ENCODE measurements around the gene LYL1. TPM values are rescaled to one million over a fixed set of nuclear protein-coding genes. Genes with fewer than 3 reads are reported as not detected.
A peak's percentile ranks its signal among the peaks of the same experiment; 100 is the strongest.
"Not testable (repeated sequence)": the region's sequence is repeated elsewhere in the genome, so short reads cannot be mapped to it uniquely, and the experiment has no call there.

Gene LYL1
- 1 to 10 TPM; 4.4 to 8.1 (median 5.9) TPM for polyA plus RNA-seq (ENCODE audit: insufficient read length in 4 of 4)

DNA sequence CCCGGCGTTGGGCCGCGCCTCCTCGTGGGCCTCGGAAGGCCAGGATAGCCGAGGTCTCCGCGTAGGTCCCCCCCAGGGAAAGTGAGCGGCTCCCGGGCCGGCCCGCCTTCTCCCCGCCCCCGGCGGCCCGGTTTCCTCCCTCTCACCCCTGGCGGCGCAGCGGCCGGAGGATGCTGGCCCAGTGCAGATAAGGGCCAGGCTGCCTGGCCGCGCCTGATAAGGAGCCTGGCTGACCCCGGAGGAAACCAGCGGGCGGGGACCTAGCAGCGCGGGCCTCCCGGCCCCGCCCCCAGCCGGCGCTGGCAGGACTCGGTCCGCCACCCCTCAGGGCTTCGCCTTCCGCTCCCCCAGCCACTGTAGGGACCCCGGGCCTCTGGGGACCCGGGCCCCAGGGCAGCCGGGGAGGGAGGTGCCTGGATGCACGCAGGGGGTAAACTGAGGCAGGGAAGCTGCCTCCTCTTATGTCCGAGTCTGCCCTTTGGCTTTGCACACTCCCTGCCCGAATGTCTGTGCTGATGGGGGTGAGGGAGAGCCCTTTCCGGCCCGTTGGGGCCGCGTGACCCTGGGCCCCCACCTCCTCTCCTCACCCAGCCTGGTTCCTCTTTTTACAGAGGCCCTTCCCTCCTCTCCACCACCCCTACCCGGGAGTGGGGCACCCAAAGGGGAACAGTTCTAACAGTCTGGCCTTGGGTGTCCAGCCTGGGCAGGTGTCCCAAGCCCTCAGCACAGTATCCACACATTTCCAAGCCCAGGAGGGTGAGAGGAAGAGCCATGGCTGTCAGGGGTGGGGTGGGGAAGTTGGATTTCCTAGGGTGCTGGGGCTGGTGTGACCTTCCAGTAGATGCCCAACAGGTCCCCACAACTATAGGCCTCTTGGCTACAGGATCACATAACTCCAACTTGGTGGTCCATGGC is at the start of gene LYL1:
Gene LYL1 (minus strand): TSS at position 193 of the 915 bp plus-strand sequence. CDS start 1,687 bp downstream, outside the sequence.
- DNase-seq (ENCODE audit: low read depth in 4 of 4, low spot score in 2 of 4), result no peak

DNA sequence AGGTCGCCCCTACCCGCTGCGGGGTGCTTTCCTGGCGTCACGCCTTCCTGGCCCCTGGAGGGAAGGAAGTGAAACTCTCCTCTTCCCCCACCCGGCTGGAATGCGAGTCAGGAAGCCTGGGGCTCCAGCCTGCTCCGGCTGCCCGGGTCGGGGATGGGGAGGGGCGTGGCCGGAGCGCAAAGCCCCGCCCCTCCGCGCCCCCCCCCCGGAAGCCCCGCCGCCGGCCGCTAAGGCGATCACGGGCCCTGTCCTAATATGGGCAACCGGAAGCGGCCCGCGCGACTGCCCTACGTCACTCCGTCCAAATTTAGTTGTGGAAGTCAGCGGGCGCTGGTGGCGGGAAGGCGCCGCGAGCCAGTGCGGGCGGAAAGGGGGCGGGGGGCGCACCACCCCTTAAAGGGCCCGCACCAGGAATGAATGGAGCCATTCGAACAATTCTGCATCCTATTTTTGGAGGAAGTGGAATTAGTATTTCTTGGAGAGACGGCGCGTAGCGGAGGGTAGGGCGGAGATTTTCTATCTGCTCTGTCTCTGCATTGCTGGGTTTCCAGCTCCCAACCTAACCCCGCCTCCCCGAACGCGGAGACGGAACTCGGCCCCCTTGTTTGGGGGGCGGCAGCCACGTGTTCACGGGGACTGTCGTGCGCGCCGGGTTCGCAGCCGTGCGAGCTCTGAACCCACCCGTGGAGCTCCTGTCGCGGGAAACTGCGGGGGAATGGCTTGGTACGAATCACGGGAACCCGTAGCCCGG is 49.1 kb upstream of the LYL1 start:
- peak; percentile 84 to 96 (median 94) for DNase-seq (ENCODE audit: low read depth in 4 of 4, low spot score in 2 of 4)

DNA sequence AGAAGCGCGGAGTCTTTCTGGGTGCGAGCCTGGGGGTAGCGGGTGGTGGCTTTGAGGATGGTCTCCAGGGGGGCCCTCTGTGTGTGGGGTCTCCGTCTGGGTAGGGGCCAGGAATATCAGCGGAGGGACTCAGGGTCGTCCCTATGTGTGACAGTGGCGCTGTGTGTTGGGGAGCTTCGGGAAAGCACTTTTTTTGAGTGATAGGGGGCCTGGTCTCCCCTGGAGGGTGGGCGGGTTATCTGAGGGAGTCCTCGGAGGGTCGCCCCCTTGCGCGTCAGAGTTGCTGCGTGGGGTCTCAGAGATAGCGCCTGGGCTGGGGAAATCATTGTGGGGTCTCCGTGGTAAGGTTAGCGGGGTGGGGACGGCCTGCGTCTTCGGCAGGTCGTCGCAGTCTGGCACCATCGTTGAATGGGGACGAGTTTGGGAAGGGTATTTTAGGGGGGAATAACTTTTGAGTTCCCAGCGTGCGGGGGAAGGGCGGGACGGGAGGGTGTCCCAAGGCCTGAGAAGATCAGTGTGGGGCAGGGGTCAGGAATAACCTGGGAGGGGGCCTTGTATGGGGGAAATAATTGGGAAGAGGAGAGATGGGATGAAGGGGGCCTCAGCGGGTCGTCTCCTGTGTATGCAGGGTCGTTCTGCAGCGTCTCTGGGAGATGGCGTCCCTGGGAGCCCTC is 48.4 kb upstream of the LYL1 start:
- no peak for DNase-seq (ENCODE audit: low read depth in 4 of 4, low spot score in 2 of 4)

DNA sequence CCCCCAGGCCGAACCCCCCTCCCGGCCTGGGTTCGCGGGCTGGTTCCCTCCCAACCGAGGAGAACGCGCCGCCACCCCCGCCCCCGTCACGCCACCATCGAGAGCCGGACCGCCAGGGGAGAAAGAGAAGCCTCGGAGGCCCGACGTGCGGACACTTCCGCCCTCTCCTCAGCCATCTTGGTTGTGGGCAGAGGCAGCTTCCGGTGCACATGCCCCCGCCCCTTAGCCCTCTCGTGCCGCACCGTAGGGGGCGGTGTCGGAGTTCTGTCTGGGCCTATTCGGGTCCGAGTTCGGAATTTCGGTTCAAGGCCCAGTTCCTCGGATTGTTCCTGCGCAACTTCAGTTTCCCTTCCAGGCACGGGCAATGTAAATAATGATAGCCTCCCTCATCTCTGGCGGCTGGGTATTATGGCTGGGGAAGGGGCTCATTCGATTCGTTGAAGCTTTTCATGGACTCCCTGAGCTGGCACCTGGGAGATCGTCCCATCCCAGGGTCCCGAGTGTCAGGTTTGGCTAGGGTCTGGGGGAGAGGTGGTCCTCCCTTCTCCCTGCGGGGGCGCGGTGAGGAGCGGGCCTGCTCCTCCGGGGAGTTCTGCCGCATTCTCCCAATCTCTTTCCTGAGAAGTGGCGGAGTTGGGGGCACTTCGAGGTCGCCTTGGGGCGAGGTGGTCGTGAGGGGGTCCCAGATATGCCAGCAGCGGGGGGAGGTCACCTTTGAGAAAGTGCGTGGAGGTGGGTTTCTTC is 47.7 kb upstream of the LYL1 start, which contains the start of the genes IER2 and STX10:
Gene IER2 (plus strand): TSS at position 225 of the 744 bp plus-strand sequence. CDS start 2,776 bp downstream, outside the sequence.
Gene STX10 (minus strand): TSS at position 189 of the 744 bp plus-strand sequence. CDS start 202 bp downstream, outside the sequence.
- DNase-seq (ENCODE audit: low read depth in 4 of 4, low spot score in 2 of 4), result peak; percentile 83 to 90 (median 86)

DNA sequence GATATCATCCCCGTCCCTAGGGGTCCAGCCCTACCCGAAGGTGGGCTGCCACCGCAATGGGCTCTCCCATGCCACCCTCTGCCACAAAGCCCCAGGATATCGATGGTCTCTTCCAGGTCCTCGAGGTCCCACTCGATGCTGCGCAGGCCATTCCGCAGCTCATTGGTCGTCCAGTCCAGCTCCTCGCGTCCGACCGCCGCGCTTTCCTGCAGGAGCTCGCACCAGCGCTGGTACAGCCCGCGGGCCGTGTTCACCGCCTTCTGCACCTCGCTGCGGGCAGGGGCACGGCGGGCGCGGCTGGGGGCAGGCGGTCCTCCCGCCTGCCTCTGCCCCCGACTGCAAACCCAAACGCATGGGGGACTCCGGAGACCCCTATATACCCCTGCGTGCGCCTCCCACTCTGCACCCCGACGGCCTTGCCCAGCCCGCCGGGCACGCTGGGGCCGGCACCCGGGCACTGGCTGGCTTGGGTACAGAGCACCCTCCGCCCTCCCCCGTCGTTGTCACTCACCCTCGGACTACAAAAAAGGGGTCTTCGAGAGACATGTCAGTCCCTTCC is 47.0 kb upstream of the LYL1 start:
- DNase-seq (ENCODE audit: low read depth in 4 of 4, low spot score in 2 of 4), result peak in 1 of 4 donors; percentile 15

DNA sequence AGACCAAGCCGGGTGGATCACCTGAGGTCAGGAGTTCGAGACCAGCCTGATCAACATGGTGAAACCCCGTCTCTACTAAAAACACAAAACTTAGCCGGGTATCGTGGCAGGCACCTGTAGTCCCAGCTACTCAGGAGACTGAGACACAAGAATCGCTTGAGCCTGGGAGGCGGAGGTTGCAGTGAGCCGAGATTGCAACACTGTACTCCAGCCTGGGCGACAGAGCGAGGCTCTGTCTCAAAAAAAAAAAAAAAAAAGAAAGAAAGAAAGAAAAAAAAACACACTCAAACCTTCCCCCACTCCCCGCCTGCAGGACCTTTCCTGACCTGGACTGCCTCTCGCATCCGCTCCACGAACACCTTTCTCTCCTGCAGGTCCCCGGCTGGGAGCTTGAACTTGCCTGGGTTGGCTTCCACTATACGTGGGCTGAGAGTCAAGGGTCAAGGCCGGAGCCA is 46.5 kb upstream of the LYL1 start:
- not testable (repeated sequence) for DNase-seq (ENCODE audit: low read depth in 4 of 4, low spot score in 2 of 4)

DNA sequence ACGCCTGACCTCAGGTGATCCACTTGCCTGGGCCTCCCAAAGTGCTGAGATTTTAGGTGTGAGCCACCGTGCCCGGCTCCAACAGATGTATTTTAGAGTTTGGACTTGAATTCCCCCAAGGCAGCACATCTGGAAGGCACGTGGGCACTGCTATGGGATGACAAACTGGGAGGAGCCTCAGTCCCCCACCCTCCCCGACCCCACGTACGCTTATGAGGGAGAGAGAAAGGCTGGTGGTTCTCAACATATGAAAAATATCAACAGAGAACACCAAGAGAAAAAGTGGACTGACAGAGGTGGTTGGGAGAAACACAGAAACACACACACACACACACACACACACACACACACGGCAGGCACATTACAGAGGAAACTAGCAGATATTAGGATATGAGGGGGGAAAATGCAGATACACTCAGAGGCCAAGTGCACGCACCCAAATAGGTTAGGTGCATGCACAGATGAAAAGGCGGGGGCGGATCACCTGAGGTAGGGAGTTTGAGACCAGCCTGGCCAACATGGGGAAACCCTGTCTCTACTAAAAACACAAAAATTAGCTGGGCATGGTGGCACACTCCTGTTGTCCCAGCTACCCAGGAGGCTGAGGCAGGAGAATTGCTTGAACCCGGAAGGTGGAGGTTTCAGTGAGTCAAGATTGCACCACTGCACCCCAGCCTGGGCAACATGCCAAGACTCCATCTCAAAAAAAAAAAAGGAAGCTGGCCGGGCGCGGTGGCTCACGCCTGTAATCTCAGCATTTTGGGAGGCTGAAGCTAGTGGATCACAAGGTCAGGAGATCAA is 44.3 kb upstream of the LYL1 start:
- DNase-seq (ENCODE audit: low read depth in 4 of 4, low spot score in 2 of 4), result no peak

DNA sequence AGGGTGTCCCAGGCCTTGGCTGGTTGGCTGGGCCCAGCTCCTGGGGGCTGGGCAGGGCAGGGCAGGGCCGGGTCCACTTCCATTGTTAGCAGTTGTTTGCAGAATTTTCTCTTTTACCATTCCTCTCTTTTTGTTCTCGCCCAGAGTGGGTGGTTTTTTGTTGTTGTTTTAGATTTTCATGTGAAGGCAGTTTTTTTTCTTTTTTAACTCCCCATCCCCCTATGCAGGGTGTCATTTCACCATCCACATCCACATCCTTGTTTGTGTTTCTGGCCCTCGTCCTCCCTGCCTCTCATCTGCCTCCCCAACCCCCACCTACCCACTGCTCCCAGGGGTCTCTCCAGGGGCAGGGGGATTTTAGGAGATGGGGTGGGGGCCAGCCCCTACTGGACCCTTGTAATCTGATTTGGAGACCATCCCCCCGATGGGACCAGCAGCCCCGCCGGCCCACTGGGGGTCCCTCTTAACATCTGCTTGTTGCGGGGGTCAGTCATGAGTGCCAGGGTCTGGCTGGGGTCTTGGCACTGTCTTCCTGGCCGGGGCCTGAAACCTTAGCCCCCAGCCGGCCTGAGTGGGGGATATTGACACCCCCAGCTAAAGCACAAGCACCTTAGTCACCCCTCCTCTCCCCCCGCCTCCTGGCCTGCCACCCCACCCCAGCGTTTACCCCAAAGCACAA is 37.1 kb upstream of the LYL1 start:
- no peak for DNase-seq (ENCODE audit: low read depth in 4 of 4, low spot score in 2 of 4)

DNA sequence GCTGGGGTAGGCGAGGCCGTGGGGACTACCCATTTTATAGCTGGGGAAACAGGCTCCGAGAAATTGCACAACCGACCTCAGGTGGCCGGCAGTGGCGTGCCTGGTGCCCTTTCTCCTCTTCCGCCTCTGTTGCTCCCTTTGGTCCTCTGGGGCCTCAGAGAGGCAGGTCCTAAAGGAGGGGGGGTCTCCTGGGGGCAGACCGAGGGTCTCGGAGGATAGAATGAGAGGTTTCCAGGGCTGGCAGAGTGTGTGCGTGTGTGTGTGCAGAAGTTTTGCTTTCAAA is 36.2 kb upstream of the LYL1 start:
- DNase-seq (ENCODE audit: low read depth in 4 of 4, low spot score in 2 of 4), result no peak

DNA sequence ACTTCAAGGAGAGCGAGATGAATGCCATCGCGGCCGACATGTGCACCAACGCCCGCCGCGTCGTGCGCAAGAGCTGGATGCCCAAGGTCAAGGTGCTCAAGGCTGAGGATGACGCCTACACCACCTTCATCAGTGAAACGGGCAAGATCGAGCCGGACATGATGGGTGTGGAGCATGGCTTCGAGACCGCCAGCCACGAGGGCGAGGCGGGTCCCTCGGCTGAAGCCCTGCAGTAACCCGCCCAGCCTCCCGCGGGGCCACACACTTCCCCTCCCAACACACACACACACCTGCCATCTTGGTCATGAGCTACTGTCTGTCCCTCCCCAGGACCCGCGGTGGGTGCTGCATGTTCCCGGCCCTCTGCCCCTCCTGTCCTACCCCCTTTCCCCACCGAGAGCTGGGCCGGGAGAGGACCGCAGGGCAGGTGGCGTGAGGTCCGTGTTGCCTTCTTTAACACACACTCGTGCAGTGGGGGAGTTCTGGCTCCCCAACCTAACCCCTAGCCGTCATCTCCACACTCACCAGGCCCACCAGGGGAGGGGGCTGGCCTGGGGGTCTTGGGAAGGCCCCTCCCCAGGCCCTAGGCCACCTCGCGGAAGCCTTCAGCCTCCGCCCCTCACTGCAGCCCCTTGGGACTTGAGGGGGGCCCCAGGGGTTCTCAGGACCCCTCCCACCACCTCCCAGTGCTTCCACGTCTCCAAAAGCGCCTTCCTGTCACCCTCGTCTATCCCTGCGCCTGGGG is 35.7 kb upstream of the LYL1 start:
- no peak for DNase-seq (ENCODE audit: low read depth in 4 of 4, low spot score in 2 of 4)

DNA sequence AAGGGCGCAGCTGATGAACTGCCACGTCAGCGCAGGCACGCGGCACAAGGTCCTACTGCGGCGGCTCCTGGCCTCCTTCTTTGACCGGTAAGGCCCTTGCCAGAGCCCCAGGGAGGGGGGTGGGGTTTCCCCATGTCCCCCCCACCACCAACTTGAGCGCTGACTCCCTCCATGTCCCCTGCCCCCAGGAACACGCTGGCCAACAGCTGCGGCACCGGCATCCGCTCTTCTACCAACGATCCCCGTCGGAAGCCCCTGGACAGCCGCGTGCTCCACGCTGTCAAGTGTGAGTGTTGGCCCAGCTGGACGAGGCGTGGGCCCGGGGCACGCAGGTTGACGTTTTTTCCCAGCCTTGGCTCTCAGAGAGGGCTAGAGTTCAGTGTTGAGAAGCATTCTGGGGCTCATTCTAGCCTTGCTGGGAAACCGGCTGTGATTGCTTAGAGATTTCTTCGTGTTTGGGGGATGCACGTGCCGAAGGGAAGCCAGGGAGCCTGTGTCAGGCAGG is 34.7 kb upstream of the LYL1 start:
- no peak for DNase-seq (ENCODE audit: low read depth in 4 of 4, low spot score in 2 of 4)

DNA sequence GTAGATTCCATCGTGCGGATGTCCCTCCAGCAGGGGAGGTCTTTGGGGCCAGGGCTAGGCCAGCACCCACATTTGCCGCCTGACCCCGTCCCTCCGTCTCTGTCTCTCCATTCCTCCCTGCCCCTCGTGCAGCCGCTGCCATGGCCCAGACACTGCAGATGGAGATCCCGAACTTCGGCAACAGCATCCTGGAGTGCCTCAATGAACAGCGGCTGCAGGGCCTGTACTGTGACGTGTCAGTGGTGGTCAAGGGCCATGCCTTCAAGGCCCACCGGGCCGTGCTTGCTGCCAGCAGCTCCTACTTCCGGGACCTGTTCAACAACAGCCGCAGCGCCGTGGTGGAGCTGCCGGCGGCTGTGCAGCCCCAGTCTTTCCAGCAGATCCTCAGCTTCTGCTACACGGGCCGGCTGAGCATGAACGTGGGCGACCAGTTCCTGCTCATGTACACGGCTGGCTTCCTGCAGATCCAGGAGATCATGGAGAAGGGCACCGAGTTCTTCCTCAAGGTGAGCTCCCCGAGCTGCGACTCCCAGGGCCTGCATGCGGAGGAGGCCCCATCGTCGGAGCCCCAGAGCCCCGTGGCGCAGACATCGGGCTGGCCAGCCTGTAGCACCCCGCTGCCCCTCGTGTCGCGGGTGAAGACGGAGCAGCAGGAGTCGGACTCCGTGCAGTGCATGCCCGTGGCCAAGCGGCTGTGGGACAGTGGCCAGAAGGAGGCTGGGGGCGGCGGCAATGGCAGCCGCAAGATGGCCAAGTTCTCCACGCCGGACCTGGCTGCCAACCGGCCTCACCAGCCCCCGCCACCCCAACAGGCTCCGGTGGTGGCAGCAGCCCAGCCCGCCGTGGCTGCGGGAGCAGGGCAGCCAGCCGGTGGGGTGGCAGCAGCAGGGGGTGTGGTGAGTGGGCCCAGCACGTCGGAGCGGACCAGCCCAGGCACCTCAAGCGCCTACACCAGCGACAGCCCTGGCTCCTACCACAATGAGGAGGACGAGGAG is 32.7 kb upstream of the LYL1 start:
- DNase-seq (ENCODE audit: low read depth in 4 of 4, low spot score in 2 of 4), result no peak

DNA sequence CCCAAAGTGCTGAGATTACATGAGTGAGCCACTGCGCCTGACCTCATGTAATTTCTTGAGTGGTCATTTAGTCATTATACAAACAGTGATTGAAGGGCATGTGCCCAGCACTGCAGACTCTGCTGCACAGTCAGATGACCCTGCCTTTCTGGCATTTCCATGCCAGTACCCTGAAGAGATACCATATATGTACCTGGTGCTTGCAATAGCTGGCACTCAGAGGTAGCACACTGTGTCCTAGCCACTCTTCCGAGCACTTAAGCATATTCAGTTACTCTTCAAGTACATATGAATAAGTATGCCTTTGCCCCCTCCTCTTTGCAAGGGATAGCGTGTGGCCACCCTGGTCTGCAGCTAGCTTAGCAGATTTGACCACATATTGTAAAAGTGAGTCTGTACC is 32.0 kb upstream of the LYL1 start:
- DNase-seq (ENCODE audit: low read depth in 4 of 4, low spot score in 2 of 4), result no peak

DNA sequence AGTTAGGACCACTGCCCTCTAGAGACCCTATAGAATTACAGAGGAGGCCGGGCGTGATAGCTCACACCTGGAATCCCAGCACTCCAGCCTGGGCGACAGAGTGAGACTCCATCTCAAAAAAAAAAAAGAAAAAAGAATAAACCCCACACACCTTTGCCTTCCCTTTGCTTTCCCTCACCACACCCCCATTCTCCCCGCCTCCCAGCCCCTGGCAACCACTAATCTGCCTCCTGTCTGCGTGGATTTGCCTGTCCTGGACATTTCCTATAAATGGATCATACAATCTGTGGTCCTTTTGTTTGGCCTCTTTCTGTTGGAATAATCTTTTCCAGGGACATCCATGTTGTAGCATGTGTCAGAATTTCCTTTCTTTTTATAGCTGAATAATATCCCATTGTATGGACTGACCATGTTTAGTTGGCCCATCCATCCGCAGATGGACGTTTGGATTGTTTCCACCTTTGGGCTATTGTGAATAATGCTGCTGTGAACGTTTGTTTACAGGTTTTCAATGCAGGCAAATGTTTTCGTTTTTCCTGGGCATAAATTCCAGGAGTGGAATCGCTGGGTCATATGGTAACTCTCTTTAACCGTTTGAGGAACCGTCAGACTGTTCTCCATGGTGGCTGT is 30.7 kb upstream of the LYL1 start:
- DNase-seq (ENCODE audit: low read depth in 4 of 4, low spot score in 2 of 4), result no peak

DNA sequence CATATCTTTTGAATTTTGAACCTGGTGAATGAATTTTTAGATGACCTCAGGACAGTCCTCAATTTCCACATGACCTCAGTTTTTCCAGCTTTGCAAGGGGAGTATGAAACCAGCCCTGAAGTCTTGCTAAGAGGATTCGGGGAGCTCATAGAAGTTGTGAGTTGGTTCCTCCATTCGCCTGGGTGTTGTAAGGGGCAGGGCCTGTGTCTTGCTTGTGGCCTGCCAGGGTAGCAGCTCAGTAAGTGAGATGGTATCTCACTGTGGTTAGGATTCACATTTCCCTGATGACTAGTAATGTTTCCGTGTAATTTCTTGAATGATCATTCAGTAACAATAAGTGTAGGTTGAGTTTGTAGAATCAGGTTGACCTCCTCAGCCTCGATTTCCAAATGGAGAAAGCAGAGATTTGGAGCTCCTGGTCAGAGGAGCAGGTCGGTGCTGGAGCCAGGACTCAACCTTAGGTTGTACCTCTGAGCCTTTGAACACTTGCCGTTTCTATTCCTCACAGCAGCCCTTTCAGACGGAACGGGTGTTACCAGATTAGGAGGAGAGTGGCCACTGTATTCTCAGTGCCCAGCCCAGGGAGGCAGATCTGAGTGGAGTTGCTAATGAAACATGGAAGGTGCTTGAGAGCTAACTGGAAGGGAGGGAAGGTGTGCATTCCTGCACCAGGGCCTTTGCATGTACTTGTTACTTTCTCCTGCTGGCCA is 30.0 kb upstream of the LYL1 start:
- DNase-seq (ENCODE audit: low read depth in 4 of 4, low spot score in 2 of 4), result no peak
